Prostate gland (tissue), 2 donors: ENCODE measurements around the gene EMILIN1.

ENCODE experiments used
- CTCF ChIP-seq, 4 experiments: fragments of 200-600 bp in 2 of 4; fragments of 450-650 bp in 2 of 4; sonication (generic) in 2 of 4; IDR thresholded peaks; 1 replicate in 3 of 4; 2 replicates in 1 of 4; pipeline ENCODE4 v1.5.1; 2016 to 2019; ENCODE audit warnings: antibody characterized with exemption in 4 of 4, mild to moderate bottlenecking in 2 of 4, moderate library complexity in 2 of 4
- POLR2A ChIP-seq: fragments of 450-650 bp; IDR thresholded peaks from one replicate; pipeline ENCODE4 v1.6.1; 2016; ENCODE audit warnings: antibody characterized with exemption, mild to moderate bottlenecking
- POLR2AphosphoS5 ChIP-seq: sonication (generic); formaldehyde crosslinking; IDR thresholded peaks from one replicate; pipeline ENCODE4 v1.6.1; 2017; ENCODE audit warnings: antibody characterized with exemption

DNA sequence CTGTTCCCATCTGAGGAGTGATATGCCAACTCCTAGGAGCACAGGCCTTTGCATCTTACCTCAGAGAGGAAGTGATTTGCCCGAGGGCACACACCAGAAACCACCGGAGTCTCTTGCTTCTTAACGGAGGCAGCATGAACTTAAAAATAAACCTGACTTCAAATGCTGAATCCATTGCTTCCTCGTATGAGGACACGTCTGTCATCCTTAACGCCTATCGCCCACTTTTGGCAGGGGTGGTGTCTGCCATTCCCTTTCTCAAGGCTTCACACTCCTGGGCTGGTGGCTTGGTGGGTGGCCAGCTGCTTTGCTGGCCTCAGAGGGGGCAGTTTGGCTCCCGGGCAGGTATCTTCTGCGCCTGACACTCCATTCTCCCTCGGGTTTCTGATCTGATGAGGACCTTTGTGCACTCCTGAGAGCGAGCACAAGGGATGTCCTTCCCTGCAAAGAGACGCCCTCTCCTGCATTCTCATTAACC, 57.1 kb downstream of the EMILIN1 start:
- no peak for TF ChIP-seq CTCF (IDR thresholded peaks at IDR 0.05)
- TF ChIP-seq POLR2A: no peak
- no peak for TF ChIP-seq POLR2AphosphoS5
